ENCODE measurements around the gene FAM20B. TPM values are rescaled to one million over a fixed set of nuclear protein-coding genes. Genes with fewer than 3 reads are reported as not detected.

The FAM20B gene
- total and polyA plus RNA-seq, 4 donors, result 3.1 to 39.8 (median 13.6) TPM

GRCh38 chr1:179016706-179017382 is 8.8 kb upstream of the FAM20B start:
- no peaks in the 10 kb centered on the region for H3K9me3 ChIP-seq (ENCODE audit: control insufficient read depth in 4 of 4, low read length in 3 of 4)
- no peak overlapping the region for H3K27ac ChIP-seq (ENCODE audit: low read depth in 1 of 2, low read length in 2 of 2)
- peaks cover 0 to 7% (median 3%) of the 10 kb centered on the region in 4 donors for H3K4me1 ChIP-seq (ENCODE audit: control insufficient read depth in 4 of 4, insufficient read depth in 4 of 4, low read length in 3 of 4)
- 32% methylated on average over 5 of the region's 5 CpGs for WGBS
- TF ChIP-seq NR2F2 (IDR thresholded peaks at IDR 0.05) (peak; percentile 11), YY1 (IDR thresholded peaks at IDR 0.05) (peak; percentile 62), RAD21 (IDR thresholded peaks at IDR 0.05) (peak; percentile 39 to 54), RXRA (IDR thresholded peaks at IDR 0.05) (peak; percentile 70 to 79), HNF4A (conservative IDR thresholded peaks at IDR 0.05) (peak; percentile 44 to 55), ZBTB33 (IDR thresholded peaks at IDR 0.05) (peak; percentile 38), FOXA2 (IDR thresholded peaks at IDR 0.05) (no peak), EGR1 (IDR thresholded peaks at IDR 0.05; ENCODE audit: low read depth in 2 of 2) (no peak)
- no peaks in the 10 kb centered on the region for H3K36me3 ChIP-seq (ENCODE audit: control insufficient read depth in 4 of 4, insufficient read depth in 3 of 4, low read depth in 1 of 4, low read length in 3 of 4)
- H3K9ac ChIP-seq (ENCODE audit: low read depth in 1 of 2, low read length in 2 of 2), result no peak overlapping the region
- peak; percentile 96 for DNase-seq (ENCODE audit: low spot score)
- H3K27me3 ChIP-seq (ENCODE audit: control insufficient read depth in 4 of 4, insufficient read depth in 4 of 4, low read length in 3 of 4), result no peaks in the 10 kb centered on the region
- no peak overlapping the region for H3K4me3 ChIP-seq (ENCODE audit: low read depth in 1 of 3, low read length in 3 of 3)

- Histone ChIP-seq H3K36me3 (ENCODE audit: control insufficient read depth in 4 of 4, insufficient read depth in 3 of 4, low read depth in 1 of 4, low read length in 3 of 4) (no peaks in the 10 kb centered on the region), H3K27ac (ENCODE audit: low read depth in 1 of 2, low read length in 2 of 2) (no peak overlapping the region), H3K4me3 (ENCODE audit: low read depth in 1 of 3, low read length in 3 of 3) (no peak overlapping the region), H3K9ac (ENCODE audit: low read depth in 1 of 2, low read length in 2 of 2) (no peak overlapping the region), H3K27me3 (ENCODE audit: control insufficient read depth in 4 of 4, insufficient read depth in 4 of 4, low read length in 3 of 4) (no peaks in the 10 kb centered on the region), H3K9me3 (ENCODE audit: control insufficient read depth in 4 of 4, low read length in 3 of 4) (no peaks in the 10 kb centered on the region), H3K4me1 (ENCODE audit: control insufficient read depth in 4 of 4, insufficient read depth in 4 of 4, low read length in 3 of 4) (peaks cover 0 to 7% (median 3%) of the 10 kb centered on the region in 4 donors)
- DNase-seq (ENCODE audit: low spot score), result no peak
- WGBS, result 51% methylated on average over 3 of the region's 3 CpGs
- TF ChIP-seq YY1 (IDR thresholded peaks at IDR 0.05) (no peak), GABPA (IDR thresholded peaks at IDR 0.05 in 1 of 2, conservative IDR thresholded peaks at IDR 0.05 in 1 of 2) (no peak), HNF4G (IDR thresholded peaks at IDR 0.05) (no peak), CTCF (IDR thresholded peaks at IDR 0.05; ENCODE audit: low read depth, low read length, missing input control) (no peak), TAF1 (conservative IDR thresholded peaks at IDR 0.05) (no peak), HNF4A (conservative IDR thresholded peaks at IDR 0.05) (no peak), MAX (IDR thresholded peaks at IDR 0.05) (no peak), EGR1 (IDR thresholded peaks at IDR 0.05; ENCODE audit: low read depth in 2 of 2) (no peak), ATF3 (IDR thresholded peaks at IDR 0.05) (no peak), ZBTB33 (IDR thresholded peaks at IDR 0.05) (no peak), FOXA2 (IDR thresholded peaks at IDR 0.05) (no peak), RAD21 (IDR thresholded peaks at IDR 0.05) (no peak), NR2F2 (IDR thresholded peaks at IDR 0.05) (no peak), FOXA1 (IDR thresholded peaks at IDR 0.05) (no peak), SP1 (IDR thresholded peaks at IDR 0.05) (no peak)
These were observed 8.0 kb upstream of the FAM20B start for GRCh38 chr1:179017383-179018326.

Measured in liver (tissue), 9 donors.